GM18873 (cell line): ENCODE measurements around the gene PDK4.

Source experiments
- ATAC-seq: cut with Tn5 transposase; IDR thresholded peaks from one replicate; pipeline ENCODE4 v1.9.1; 2021; ENCODE audit warnings: mild to moderate bottlenecking, moderate library complexity, moderate number of reproducible peaks; ENCODE audit not compliant: unreplicated experiment, low FRiP score

PDK4 gene

DNA sequence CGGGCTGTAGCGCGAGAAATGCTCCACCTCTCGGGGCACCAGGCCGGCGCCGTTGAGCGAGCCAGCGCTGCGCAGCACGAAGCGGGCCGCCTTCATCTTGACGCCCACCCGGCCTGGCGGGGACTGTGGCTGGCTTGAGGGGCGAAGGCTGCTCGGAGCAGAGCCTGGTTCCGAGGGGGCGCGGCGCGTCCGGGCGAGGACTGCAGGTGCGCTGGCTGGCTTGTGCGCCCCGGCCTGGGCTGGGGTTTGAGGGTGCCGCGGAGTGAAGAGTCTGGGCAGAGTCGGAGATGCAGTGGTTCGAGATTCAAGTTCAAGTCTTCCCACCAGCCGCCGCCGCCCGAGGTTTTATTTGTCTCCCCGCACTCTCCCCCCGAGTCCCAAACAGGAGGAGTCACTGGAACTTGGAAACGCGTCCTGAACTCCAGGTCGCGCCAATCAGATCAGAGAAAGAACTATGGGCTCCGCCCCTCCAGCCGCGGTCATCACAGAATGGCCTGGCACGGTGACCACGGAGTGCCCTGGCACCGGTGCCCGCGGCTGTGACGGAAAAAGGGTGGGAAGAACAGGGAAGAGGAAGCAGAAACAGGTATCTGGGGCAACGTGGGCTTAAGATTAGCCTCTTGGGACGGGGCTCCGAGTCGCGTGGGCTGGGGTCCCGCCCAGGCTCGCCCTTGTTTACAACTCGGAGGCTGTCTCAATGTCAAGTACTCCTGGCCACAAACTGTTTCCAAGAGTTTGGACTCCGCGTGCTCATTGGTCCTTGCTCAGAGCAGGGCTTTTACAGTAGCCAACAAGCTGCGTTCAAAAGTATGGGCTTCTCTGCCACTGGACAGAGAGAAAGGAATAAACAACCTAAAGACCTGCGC is at the start of gene PDK4:
PDK4 (minus strand) TSS at position 319 of the 866 bp plus-strand sequence; CDS start at position 96, 223 bp downstream.
- ATAC-seq: no peak

DNA sequence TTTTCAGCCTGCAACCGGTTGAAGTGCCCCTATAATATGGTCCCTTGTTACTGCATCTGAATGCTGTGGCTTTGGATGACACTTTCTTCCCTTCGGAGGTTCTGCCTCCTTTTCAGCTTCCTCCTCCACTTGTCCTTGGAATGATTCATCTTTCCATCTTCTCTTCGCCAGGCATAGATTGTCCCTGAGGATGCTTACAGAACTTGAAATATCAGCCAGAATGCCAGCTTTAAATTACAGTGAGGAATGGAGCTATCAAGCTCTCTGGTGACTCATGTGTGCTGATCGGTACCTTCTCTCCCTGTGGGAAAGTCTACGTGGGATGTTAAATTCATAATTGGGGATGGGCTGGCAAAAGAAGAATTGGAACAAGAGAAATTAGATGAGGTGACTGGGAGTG is 45.9 kb upstream of the PDK4 start:
- no peak for ATAC-seq

DNA sequence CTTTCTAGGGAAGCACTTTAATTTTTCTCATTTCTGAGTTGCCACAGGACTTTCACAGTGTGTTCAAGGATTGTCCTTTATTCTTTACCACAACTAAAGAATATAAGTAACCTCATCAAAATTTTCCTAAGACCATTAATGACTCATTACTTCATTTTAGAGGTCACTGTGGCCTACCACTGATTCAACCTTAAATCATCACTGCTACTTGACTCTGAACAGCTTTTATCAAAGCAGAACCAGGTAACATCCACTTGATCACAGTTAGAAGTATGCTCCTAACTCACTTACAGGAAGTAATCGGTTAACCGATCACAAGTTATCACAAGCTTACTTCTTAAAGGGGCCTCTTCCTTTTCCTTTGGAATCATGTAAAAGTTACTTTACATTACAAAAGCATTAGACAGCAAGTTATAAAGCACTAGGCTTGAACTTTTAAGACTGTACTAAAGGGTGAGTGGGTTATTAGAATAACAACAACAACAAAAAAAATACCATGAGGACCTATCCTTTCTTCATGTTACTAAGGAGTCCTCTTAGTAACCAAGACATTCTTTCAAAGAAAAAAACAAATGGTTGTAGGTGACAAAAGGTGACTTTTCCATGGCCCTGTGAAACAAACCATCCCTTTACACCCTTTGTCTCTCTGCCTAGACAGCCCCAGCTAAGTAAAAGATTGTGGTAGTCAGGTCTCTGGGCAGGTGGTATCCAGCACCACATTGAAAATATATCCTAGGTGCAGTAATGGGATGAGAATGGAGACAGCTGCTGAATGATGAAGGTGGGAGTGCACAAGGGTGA is 40.0 kb upstream of the PDK4 start:
- no peak for ATAC-seq

DNA sequence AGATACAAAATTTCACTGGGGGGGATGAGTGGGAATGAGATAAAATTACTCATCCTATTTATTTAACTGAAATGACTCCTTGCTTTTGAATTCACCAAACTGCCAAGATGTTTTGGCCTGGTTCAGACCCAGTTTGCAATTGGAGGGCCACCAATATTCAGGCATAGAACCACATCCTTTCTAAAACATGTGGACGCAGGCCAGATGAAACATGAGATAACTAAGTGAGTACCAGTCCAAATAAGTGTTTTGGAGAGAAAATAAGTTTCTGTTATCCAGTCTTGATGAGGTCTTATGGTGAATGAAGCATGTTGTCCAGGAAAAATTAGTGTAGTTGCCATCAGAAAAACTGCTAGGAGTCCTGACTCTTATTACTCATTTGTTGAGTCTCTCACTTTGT is 36.3 kb upstream of the PDK4 start:
- ATAC-seq: no peak

DNA sequence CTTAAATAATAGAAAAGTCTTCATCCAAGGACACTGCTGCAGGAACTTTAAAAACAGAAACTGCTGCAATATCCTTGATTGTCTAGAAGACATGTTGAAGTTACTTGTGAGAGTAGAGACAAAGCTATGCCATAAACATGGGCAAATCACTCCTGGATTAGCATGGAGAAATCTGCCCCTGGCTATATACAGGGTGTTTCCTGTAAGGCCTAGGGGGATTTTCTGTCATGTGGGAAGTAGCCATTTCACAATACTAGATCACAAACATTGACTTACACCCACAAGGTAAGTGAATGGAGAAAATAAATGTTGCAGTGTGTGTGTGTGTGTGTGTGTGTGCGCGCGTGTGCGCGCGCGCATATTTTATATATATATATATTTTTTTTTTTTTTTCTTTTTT is 35.2 kb upstream of the PDK4 start:
- no peak for ATAC-seq

DNA sequence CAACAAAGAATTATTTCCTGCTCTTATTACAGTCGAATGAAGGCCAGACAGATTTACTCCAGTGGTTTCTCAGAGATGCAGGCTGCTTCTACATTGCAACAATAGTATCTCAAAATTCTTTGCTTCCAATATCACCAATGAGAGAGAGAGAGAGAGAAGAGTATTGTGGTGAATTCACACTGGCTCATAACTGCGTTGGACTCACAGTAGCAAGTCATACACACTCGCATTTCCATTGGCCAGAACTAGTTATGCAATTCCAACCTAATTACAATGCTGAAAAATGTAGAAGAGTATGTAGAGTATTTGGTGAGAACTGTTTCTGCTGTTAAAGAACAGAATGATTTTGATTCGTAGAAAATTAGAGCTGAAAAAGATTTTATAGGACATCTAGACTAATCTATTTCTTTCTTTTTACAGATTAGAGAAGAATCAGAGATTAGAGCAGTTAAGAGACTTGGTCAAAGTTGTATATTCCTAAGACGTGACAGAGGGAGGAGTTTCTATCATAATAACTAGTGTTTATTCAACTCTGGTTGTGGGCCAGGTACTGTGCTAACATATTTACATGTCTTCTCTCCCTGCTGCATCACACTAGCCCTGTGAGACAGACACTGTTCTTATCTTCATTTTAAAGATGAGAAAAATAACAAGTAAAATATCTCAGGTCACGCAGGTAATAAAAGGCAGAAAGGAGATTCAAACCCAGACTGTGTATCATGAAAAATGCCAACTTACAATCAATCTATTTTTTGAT is 34.6 kb upstream of the PDK4 start:
- ATAC-seq: no peak

DNA sequence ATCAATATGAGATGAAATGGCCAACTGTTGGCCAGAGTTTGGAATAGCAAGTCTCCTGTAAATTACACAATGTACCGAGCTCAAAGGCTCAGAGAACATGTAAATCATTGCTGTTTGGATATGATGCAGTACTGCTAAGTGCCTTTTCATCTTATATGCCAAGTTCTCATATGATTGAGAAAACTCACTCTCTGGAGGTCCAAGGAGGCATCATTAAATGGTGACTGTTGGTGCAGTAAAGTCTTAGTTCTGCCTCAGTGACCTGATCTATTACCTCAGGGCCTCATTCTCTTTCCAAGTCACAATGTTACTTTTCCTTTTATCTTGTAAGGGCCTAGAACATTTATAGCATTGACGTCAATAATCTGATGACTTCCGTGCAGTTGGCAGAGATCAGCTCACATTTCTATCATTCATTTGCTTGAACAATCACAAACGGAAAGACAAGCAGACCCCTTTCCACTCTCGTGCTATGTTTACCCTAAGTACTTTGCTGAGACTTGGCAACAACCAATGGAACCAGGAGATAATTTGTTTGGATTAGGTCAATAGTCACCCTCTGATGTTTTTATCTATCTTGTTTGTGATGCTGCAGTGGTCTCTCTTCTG is 32.6 kb upstream of the PDK4 start:
- no peak for ATAC-seq

DNA sequence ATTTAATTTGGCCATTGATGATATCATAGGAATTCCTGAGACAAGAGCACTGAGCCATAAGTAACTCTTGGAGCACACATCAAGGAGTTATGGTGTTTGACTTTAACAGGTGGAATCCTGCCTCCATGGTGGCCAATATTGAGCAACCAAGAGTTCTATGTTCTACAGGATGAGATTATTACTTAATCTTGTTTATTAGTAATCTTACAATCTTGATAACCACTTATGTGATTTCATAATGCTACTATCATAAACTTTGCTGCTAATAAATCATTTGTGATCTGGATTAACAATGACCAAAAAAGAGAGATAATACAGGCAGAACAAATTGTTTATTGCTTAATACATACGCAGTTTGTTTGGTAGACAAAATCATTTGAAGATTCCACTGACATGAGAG is 27.5 kb upstream of the PDK4 start:
- no peak for ATAC-seq

DNA sequence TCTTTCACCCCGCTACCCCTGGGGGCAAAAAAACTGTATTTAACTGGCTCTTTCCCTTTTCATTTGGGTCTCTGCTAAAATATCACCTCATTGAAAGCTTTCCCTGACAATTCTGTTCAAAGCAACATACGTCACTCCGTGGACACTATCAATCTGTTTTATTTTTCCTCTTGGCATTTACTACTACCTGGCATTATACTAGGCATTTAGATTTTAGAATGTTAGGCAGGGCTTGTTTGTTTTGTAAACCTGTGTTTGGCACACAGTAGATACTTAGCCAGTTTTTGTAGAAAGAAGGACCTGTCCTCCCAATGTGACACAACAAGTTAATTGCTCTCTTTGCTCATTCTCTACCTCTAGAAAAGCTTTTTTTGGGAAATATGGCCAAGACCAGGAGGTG is 26.5 kb upstream of the PDK4 start:
- no peak for ATAC-seq

DNA sequence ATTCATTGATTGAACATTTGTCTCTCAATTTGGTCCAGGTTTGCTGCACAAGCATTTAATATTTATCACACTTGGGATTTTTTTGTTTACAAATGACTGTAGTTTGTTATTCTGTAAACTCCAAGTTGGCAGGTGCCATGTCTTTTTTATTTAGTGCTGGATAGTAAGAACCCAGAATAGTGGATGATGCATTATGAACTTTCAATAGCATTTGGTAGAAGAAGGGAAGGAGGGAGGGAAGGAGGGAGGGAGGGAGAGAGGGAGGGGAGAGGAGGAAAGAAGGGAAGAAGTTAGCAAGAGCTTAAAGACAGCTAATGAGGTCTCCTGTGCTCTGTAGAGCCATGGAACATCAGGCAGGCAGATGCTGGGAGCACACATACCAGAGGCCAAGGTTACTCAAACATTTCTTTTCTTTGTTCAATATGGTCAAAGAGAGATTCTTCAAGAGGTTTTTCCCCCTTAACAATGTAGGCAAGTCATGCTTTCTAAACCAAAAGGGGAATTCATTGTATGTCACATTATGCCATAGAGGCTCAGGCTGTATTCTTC is 25.8 kb upstream of the PDK4 start:
- no peak for ATAC-seq

DNA sequence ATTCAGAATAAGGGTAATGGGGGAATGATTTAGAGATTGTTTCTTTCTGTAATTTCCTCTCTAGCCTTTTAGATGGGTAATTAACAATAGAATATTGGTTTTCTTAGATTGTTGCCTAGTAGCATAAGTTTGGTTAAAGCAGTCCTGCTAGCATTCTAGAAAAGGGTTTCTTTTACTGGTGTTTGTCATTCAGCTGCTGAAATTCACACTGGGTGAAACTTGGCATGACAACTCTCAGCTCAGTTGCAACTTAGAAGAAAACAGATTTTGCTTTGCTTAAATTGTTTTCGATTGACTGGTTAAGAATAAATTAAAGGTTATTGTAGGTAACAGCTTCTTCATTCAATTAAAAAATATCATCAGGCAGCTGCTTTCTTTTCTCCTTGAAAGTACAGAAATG is 25.1 kb upstream of the PDK4 start:
- no peak for ATAC-seq

DNA sequence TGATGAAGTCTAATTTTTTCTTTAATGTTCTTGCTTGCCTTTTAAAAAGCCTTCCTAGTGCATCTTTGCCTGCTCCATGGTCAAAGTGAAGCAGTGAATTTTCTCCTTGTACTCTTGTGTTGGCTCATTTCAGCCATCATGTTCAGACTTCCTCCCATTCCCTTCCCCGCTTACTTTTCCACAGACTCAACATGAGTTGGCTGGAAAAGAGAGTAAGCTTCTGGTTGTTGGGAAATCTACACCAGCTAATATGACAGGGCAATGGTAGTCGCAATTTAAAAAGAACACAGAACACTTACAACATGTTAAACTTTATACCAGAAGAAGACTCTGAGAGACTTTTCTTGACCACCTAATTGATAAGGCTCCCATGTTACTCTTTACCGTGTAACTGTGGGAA is 24.3 kb upstream of the PDK4 start:
- ATAC-seq: no peak

DNA sequence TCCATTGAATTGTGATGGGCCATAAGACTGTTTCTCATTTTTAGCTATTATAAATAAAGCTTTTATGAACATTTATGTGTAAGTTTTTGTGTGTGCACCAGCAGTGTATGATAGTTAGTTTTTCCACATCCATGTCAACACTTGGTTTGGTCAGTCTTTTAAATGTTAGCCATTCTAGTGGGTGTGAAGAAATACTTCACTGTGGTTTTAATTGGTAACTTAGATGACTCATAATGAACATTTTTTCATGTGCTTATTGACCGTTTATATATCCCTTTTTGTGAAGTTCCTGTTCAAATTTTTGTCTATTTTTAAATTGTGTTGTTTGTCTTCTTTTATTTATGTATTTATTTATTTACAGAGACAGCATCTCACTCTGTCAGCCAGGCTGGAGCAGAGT is 23.6 kb upstream of the PDK4 start:
- ATAC-seq: no peak

DNA sequence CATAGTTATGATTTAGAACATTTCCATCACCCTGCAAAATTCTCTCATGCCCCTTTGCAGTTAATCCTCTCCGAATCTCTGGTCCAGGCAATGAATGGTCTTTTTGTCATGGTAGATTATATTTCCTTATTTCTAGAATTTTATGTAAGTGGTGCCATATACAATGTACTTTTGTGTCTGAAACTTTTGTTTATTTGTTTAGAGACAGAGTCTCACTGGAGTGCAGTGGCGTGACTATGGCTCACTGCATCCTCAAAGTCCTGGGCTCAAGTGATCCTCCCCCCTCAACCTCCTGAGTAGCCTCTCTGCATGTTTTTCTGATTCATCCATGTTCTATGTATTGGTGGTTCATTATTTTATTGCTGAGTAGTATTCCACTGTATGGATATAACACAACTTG is 23.2 kb upstream of the PDK4 start:
- no peak for ATAC-seq

DNA sequence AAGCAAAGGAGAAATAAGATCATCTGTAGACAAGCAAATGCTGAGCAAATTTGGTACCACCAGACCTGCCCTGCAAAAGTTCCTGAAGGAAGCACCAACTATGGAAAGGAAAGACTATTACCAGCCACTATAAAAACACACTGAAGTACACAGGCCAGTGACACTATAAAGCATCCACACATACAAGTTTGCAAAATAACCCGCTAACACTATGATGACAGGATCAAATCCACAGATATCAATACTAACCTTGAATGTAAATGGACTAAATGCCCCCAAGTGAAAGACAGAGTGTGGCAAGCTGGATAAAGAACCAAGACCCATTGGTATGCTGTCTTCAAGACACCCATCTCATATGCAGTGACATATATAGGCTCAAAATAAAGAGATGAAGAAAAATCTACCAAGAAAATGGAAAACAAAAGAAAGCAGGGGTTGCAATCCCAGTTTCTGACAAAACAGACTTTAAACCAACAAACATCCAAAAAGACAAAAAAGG is 18.2 kb upstream of the PDK4 start:
- ATAC-seq: no peak

DNA sequence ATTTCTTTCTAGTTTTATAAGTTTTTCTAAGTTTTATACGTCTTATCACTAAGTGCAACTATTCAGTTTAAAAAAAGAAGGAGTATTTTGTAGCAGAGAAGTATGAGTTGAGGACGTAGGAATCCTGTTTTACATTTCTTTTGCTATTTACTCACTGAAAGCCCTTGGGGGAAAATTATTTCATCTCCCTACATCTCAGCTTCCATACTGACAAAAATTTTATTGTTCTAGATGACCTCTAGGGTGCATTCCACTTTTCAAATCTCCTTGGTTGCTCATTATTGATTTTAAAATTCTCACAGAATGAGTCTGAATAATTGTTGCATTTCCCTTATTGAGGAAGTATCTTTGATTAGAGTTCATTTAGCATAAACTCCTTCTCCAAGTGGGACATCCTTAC is 14.9 kb upstream of the PDK4 start:
- no peak for ATAC-seq

DNA sequence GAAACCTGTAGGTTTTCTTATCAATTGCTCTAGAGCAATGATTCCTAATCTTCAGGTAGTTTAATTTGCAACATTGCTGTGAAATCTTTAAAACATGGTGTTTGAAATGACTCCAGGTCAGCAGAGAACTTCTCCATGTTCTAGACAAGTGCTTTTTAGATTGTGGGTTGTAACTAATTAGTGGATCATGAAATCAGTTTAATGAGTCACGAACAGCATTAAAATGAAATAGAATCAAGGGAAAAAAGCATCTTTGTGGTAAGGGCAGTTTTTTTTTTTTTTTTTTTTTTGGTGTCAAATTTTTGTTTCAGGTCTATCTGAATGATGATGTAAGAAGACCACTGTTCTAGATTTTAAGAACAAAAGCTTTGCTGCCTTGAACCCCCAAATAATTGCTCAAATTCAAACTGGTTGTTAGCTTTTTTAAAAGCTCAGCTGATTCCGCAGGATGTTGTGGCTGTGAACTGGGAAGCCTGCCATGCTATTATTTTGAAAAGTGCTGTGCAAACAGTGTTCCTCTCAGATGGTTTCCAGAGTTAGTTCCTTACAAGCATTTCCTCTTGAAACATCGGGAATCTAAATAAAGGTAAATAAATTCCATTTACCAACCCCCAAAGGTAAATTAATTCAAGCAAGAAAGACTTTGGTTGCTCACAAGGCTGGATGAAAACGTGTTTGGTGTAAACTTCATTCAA is 13.1 kb upstream of the PDK4 start:
- ATAC-seq: no peak

DNA sequence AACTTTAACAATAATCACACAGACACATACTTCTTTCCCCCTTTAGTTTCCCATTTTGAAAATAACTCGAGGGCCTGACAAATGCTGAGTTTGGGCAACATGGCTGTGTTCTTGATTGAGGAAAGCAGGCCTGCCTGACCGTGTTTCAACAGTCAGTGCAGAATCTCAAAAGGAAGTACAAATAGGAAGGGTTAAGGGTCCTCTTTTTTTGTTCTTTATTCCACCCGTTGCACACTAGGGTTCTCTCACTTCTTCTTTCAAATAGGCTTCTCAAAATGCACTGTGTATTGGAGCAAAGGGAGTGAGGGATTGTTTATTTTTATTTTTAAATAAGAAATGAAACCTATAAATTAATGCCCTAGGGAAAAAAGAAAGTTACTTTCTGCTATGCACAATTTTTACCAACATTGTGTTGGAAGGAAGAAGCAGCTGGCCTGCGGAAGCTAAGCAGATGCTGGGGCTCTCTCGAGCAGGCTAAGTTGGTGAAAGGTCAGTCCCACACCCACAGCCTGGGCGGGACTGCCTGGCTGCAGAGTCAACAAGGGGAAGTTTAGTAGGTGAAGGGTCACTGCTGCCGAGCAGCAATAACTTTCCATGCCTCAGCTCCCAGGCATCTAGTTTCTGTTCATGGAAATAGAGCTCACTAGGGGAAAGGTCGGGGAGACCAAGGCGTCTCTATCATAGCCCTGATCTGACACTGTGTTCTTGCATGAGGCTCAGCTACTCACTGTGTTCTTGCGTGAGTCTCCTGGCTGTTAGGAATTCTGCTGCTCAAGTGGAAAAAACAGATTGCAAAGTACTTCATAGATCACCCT is 12.2 kb upstream of the PDK4 start:
- peak; percentile 97 for ATAC-seq

DNA sequence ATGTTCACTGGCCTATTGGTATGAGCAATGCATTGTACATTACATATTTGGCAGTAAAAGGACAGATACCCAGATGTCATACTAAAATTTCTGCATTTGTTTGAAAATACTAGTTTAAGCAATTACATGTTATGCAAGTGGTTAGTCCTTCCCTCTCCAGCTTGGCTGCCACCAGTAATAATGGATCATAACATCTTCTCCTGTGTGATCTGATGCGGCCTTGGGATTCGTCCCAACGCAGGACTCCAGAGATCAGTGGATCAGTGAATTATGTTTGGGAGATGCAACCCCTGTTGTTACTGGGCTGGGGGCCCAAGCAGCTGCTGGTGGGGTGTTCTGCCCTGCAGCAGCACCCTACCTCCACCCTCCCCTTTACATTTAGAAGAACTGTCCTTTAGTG is 11.2 kb upstream of the PDK4 start:
- ATAC-seq: no peak
